AG09319 (cell line): ENCODE results near the gene MYLK2.

Experiments
- DNase-seq: peaks from one replicate; pipeline ENCODE4 v3.0.0-alpha.2; 2010; ENCODE audit warnings: low read depth; ENCODE audit errors: extremely low read depth
- CTCF ChIP-seq: IDR thresholded peaks from 2 replicates; pipeline ENCODE4 v1.5.1; 2011; ENCODE audit warnings: low read depth, mild to moderate bottlenecking, inconsistent platforms, low read length, moderate library complexity

MYLK2 gene

DNA sequence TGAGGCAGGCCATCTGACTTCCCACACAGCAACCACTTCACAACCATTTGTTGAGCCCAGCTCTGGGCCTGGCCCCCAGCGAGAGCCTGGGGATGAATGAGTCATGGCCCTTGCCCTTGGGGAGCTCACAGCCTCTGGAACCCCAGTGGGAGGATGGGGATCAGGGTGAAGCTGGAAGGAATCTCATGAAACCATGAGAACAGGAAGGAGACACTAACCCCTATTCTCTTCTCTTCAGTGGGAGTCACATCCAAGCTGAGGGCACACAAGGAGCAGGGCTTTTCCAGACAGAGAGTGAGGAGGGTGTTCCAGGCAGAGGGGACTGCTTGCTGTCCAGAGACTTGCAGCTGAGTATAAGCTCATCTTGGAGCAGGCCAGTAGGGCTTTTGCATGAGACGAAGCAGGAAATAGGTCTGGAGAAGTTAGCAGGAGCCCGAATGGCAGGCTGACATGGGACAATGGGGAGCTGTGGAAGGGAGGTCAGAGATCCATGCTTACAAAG lies 18.8 kb downstream of the MYLK2 start:
- DNase-seq, result no peak
- TF ChIP-seq CTCF, result no peak

DNA sequence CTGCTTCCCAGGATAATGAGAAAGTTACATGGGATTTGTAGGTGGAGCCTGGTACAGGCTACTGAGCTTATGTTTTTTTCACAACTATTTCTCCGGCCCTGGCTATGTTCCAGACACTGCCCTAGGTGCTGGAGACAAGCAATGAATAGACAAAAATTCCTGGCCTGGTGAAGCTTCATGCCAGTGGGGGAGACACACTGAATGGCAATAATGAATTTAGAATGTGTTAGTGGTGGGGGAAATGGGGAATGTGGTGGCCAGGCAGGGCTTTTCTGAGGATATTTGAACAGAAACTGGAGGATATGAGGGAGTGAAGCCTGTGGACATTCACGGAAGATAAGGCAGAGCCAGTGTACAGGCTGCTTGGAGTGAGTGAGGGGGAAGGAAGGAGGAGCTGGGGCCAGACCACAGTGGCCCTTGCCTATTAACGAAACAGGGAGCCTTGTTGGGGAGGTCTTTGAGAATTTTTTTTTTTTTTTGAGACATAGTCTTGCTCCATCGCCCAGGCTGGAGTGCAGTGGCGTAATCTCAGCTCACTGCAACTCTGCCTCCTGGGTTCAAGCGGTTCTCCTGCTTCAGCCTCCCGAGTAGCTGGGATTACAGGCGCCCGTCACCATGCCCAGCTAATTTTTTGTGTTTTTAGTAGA lies 19.6 kb downstream of the MYLK2 start:
- no peak for TF ChIP-seq CTCF
- no peak for DNase-seq

DNA sequence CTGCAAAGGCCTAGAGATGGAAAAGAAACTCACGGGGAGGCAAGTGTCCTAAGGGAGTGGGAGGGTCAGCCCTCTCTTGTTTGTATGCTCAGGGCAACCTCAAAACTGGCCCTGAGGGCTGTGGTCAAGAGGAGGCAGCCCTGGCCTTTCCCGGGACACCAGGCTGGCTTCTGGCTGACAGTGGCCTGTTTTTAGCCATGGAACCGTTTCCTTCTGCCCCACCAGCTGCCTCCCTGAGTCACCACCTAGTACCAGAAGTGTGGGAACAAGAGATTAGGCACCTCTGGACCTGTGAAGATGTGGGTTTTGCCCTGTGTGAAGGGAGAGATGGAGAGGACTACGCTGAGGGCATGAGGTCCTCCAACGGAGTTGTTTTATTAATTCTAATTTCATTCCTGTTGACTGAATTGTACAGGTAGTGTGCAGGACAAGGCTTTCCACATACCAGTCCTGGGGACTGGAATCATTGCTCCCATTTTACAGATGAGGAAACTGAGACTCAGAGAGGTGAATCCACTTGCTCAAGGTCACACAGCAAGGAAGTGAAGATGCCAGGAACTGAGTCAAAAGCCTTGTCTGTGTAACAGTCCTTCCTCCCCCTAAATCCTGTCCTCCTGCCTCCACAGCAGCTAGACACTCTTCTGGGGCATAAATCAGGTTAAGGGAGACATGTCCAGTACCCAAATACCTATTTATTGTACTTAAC lies 20.8 kb downstream of the MYLK2 start:
- no peak for DNase-seq
- TF ChIP-seq CTCF, result no peak

GRCh38 chr20:31840906-31841816 lies 22.0 kb downstream of the MYLK2 start:
- TF ChIP-seq CTCF, result no peak

GRCh38 chr20:31841928-31842327 lies 22.8 kb downstream of the MYLK2 start:
- DNase-seq, result no peak
- no peak for TF ChIP-seq CTCF

More at GRCh38 chr20:31840906-31841816, 22.0 kb downstream of the MYLK2 start:
- no peak for DNase-seq

GRCh38 chr20:31842471-31843157 lies 23.5 kb downstream of the MYLK2 start:
- TF ChIP-seq CTCF, result no peak
- no peak for DNase-seq
